IMR-90 (cell line): Measurements from ENCODE around the gene GSE1. TPM values are rescaled to one million over a fixed set of nuclear protein-coding genes. Genes with fewer than 3 reads are reported as not detected.
A peak's percentile ranks its signal among the peaks of the same experiment; 100 is the strongest.

ENCODE experiments used
- ATAC-seq: fragments of 200-7000 bp; cut with Tn5 transposase; 2 replicates; pipeline ENCODE4 v1.9.1; 2020; ENCODE audit warnings: low read depth, mild to moderate bottlenecking, moderate library complexity
- BruUV-seq: library from RNA; stranded (reverse); fragments of 400-500 nt; replicated peaks from 2 replicates; lab custom pipeline; 2021; lab: Mats Ljungman, UMichigan
- CTCF ChIA-PET: fragments of 300-600 bp; formaldehyde crosslinking; extraction: SDS; loops from one replicate; lab custom pipeline; 2021; ENCODE audit warnings: antibody characterized with exemption; lab: Yijun Ruan, JAX
- POLR2A ChIA-PET: fragments of 300-600 bp; sonication (Branson Sonifier 250); formaldehyde crosslinking; loops from one replicate; lab custom pipeline; 2022; ENCODE audit warnings: antibody characterized with exemption; ENCODE audit not compliant: unreplicated experiment; lab: Charles Lee
- DNase-seq: peaks from one replicate; pipeline ENCODE4 v3.0.0; 2013
- H2AFZ ChIP-seq: replicated peaks from 2 replicates; pipeline ENCODE3; 2013; ENCODE audit warnings: low read length, mild to moderate bottlenecking; ENCODE audit not compliant: poor library complexity
- H2AK5ac ChIP-seq: 2 replicates; pipeline ENCODE4 v1.6.1; 2013; ENCODE audit warnings: low read depth, low read length, inconsistent platforms
- H2AK9ac ChIP-seq: replicated peaks from 2 replicates; pipeline ENCODE3; 2013; ENCODE audit warnings: mild to moderate bottlenecking, low read depth, low read length, moderate library complexity; ENCODE audit not compliant: poor library complexity
- H2BK120ac ChIP-seq: 2 replicates; pipeline ENCODE4 v1.6.1; 2013; ENCODE audit warnings: low read depth, low read length, inconsistent platforms
- H2BK15ac ChIP-seq: 3 replicates; pipeline ENCODE4 v1.6.1; 2013; ENCODE audit warnings: low read depth, low read length, inconsistent platforms
- H2BK20ac ChIP-seq: 2 replicates; pipeline ENCODE4 v1.6.1; 2013; ENCODE audit warnings: low read depth, mild to moderate bottlenecking, inconsistent platforms, low read length, moderate library complexity
- H2BK5ac ChIP-seq: 2 replicates; pipeline ENCODE4 v1.6.1; 2013; ENCODE audit warnings: mild to moderate bottlenecking, low read depth, low read length, inconsistent platforms; ENCODE audit not compliant: poor library complexity, severe bottlenecking
- H3K14ac ChIP-seq: replicated peaks from 2 replicates; pipeline ENCODE4 v1.6.1; 2013; ENCODE audit warnings: low read depth, low read length, inconsistent platforms
- H3K18ac ChIP-seq: 2 replicates; pipeline ENCODE4 v1.6.1; 2013; ENCODE audit warnings: low read depth, low read length, control low read depth
- H3K23ac ChIP-seq: 2 replicates; pipeline ENCODE4 v1.6.1; 2013; ENCODE audit warnings: low read depth, low read length, inconsistent platforms
- H3K27ac ChIP-seq: 2 replicates; pipeline ENCODE4 v1.5.1; 2013; ENCODE audit warnings: mild to moderate bottlenecking, control low read depth, low read length; ENCODE audit not compliant: insufficient read depth
- H3K27me3 ChIP-seq: 2 replicates; pipeline ENCODE4 v1.6.1; 2013; ENCODE audit warnings: low read length; ENCODE audit not compliant: control insufficient read depth, insufficient read depth
- H3K36me3 ChIP-seq: 2 replicates; pipeline ENCODE4 v1.6.1; 2013; ENCODE audit warnings: low read length, mixed read lengths; ENCODE audit not compliant: control insufficient read depth, insufficient read depth
- H3K4ac ChIP-seq: 2 replicates; pipeline ENCODE4 v1.6.1; 2013; ENCODE audit warnings: low read depth, low read length, inconsistent platforms
- H3K4me1 ChIP-seq: 2 replicates; pipeline ENCODE4 v1.6.1; 2013; ENCODE audit warnings: low read length, mixed read lengths; ENCODE audit not compliant: control insufficient read depth, insufficient read depth
- H3K4me2 ChIP-seq: 2 replicates; pipeline ENCODE4 v1.6.1; 2013; ENCODE audit warnings: low read depth, mild to moderate bottlenecking, control low read depth, low read length, moderate library complexity
- H3K4me3 ChIP-seq: 2 replicates; pipeline ENCODE4 v1.5.1; 2013; ENCODE audit warnings: low read depth, mild to moderate bottlenecking, control low read depth, low read length, moderate library complexity; ENCODE audit not compliant: insufficient read depth
- H3K56ac ChIP-seq: 2 replicates; pipeline ENCODE4 v1.6.1; 2013; ENCODE audit warnings: low read length, inconsistent platforms; ENCODE audit not compliant: insufficient read depth; ENCODE audit errors: extremely low read depth
- H3K79me1 ChIP-seq, 2 experiments: 2 replicates each; pipeline ENCODE4 v1.6.1; 2013; ENCODE audit warnings: low read length in 2 of 2, inconsistent platforms in 1 of 2, low read depth in 1 of 2
- H3K9ac ChIP-seq: 2 replicates; pipeline ENCODE4 v1.6.1; 2013; ENCODE audit warnings: low read depth, low read length, control low read depth
- H3K9me1 ChIP-seq: 2 replicates; pipeline ENCODE4 v1.6.1; 2013; ENCODE audit warnings: low read length, inconsistent platforms; ENCODE audit not compliant: insufficient read depth
- H3K9me3 ChIP-seq: 2 replicates; pipeline ENCODE4 v1.6.1; 2013; ENCODE audit warnings: low read length; ENCODE audit not compliant: control insufficient read depth, insufficient read depth
- H4K20me1 ChIP-seq: 2 replicates; pipeline ENCODE4 v1.6.1; 2013; ENCODE audit warnings: low read length, inconsistent platforms; ENCODE audit not compliant: insufficient read depth
- H4K5ac ChIP-seq: 2 replicates; pipeline ENCODE4 v1.6.1; 2013; ENCODE audit warnings: mild to moderate bottlenecking, low read depth, low read length, control low read depth
- H4K8ac ChIP-seq, 2 experiments: 2 replicates each; pipeline ENCODE4 v1.6.1; 2013; ENCODE audit warnings: low read depth in 2 of 2, low read length in 2 of 2, control low read depth in 1 of 2, inconsistent platforms in 1 of 2
- H4K91ac ChIP-seq: 2 replicates; pipeline ENCODE4 v1.6.1; 2013; ENCODE audit warnings: low read depth, low read length, inconsistent platforms; ENCODE audit not compliant: insufficient read depth
- BHLHE40 ChIP-seq: fragments of 150-350 bp; IDR thresholded peaks from 2 replicates; pipeline ENCODE4 v1.6.1; 2016; ENCODE audit warnings: mild to moderate bottlenecking, low read depth, low read length
- CEBPB ChIP-seq: IDR thresholded peaks from 2 replicates; pipeline ENCODE4 v1.6.1; 2012; ENCODE audit warnings: low read depth, low read length, improper control_type of control experiment
- CHD1 ChIP-seq: IDR thresholded peaks from 2 replicates; pipeline ENCODE4 v1.6.1; 2012; ENCODE audit warnings: low read depth, low read length, improper control_type of control experiment
- ELK1 ChIP-seq: fragments of 150-350 bp; IDR thresholded peaks from 2 replicates; pipeline ENCODE4 v1.6.1; 2016; ENCODE audit warnings: low read depth, mild to moderate bottlenecking, low read length, moderate library complexity, borderline replicate concordance
- FOS ChIP-seq: fragments of 150-350 bp; IDR thresholded peaks from 2 replicates; pipeline ENCODE4 v1.6.1; 2016; ENCODE audit warnings: low read depth, low read length
- MAFK ChIP-seq: IDR thresholded peaks from 2 replicates; pipeline ENCODE4 v1.6.1; 2012; ENCODE audit warnings: low read depth, low read length, improper control_type of control experiment
- POLR2A ChIP-seq: IDR thresholded peaks from 2 replicates; pipeline ENCODE4 v1.6.1; 2012; ENCODE audit warnings: mild to moderate bottlenecking, low read depth, low read length
- RFX5 ChIP-seq: IDR thresholded peaks from 2 replicates; pipeline ENCODE4 v1.8.0; 2012; ENCODE audit warnings: low read depth, mild to moderate bottlenecking, low read length, moderate library complexity
- SMC3 ChIP-seq: fragments of 150-350 bp; IDR thresholded peaks from 2 replicates; pipeline ENCODE4 v1.6.1; 2016; ENCODE audit warnings: low read depth, mild to moderate bottlenecking, antibody characterized with exemption, low read length, moderate library complexity
- WGBS, 2 experiments: methylation state at CpG; one replicate each; pipeline versions ENCODE4 v1.1.5 to v1.1.7; 2013; ENCODE audit warnings: missing lambda C conversion rate in 2 of 2; ENCODE audit not compliant: insufficient read length in 1 of 2; ENCODE audit errors: extremely low coverage in 2 of 2; 5-methylcytosine and 5-hydroxymethylcytosine counted together
- dilution Hi-C: fragments of 300-500 bp; cut with HindIII; formaldehyde crosslinking; loops from one replicate; pipeline ENCODE4 v1.14.3; 2018; ENCODE audit warnings: low sequenced_read_pairs; ENCODE audit not compliant: unreplicated experiment
- in situ Hi-C: fragments of 300-500 bp; cut with MboI; formaldehyde crosslinking; loops from 3 replicates; pipeline ENCODE4 v1.14.3; 2019; ENCODE audit warnings: low sequenced_read_pairs, inconsistent platforms, mixed read lengths
- intact Hi-C: fragments of 100-400 bp; cut with micrococcal nuclease; formaldehyde crosslinking; loops from 2 replicates; pipeline ENCODE4 v1.10.0; 2022
- polyA plus RNA-seq, 3 experiments: library from polyadenylated mRNA; depleted of rRNA; stranded (reverse); fragments of >200 nt; gene quantifications; 2 replicates each; pipeline ENCODE4 v1.2.3, GENCODE V29; 2012; ENCODE audit warnings: low replicate concordance in 1 of 3
- total RNA-seq: library from RNA; depleted of rRNA; stranded (reverse); fragments of >200 nt; gene quantifications from 2 replicates; pipeline ENCODE4 v1.2.3, GENCODE V29; 2012

Gene GSE1
- total and polyA plus RNA-seq, 2 of the 4 experiments (the other 2 are of a cell fraction), result 14.9 to 25.5 TPM

DNA sequence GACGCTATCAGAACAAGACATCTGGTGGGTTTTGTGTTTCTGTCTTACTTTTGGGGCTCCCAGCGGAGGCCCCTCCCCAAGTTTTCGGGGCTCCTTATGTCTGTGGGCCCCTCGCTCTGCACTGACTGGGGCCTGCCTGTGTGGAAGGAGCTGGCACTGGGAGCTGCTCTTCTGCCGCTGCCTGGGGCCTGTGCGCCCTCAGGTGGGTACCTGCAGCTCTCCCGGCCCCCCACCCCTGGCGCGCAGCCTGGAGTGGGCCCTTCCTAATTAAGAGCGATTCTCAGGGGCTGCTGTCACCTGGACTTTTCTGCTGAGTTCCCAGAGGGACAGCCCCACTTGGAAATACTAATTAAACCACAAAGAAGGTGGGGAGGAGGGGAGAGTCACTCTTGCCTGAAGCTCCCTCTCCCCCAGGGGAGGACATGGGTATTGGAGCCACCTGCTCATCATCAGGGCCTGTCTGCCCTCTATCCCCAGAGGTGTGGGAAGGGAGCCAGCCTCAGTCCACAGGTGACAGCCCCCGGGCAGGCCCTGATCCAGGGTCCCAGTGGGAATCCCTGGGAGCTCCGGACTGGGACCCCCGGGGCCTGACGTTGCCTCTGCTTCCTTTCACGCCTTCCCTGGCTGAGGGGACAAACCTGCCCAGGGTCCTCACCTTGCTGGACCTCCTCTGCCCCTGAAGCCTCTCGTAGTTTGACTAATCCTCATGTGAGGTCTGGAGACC is 36.5 kb downstream of the GSE1 start:
- Histone ChIP-seq H3K4me2 (no peak overlapping the region), H2AK5ac (no peak overlapping the region), H4K5ac (no peak overlapping the region), H3K9ac (no peak overlapping the region), H3K4me1 (peaks cover 14% of the 10 kb centered on the region), H3K18ac (no peak overlapping the region), H3K4me3 (no peak overlapping the region), H3K27me3 (no peaks in the 10 kb centered on the region), H4K8ac (no peak overlapping the region), H3K23ac (no peak overlapping the region), H3K27ac (no peak overlapping the region), H3K4ac (no peak overlapping the region), H3K56ac (no peak overlapping the region), H2AFZ (no peak overlapping the region), H2BK15ac (no peak overlapping the region), H2BK120ac (no peak overlapping the region), H2BK5ac (no peak overlapping the region), H3K9me1 (0 out of 2 replicates have a peak, but pooled peaks cover 6% of the 10 kb centered on the region), H2BK20ac (no peak overlapping the region), H3K9me3 (no peaks in the 10 kb centered on the region), H3K36me3 (peaks cover 18% of the 10 kb centered on the region), H4K20me1 (peaks cover 65% of the 10 kb centered on the region), H2AK9ac (peak overlapping the region; percentile 45), H3K79me1 (peaks cover 8 to 32% of the 10 kb centered on the region in 2 experiments), H3K14ac (no peak overlapping the region), H4K91ac (no peak overlapping the region)
- ChIA-PET POLR2A (no interaction called here), CTCF (no interaction called here)
- 98% methylated on average over 7 of the region's 16 CpGs; no CpG with 5 or more reads in 1 of the 2 experiments for WGBS, 2 experiments
- no TSS peak for BruUV-seq
- dilution Hi-C loops, result no loop called here
- ATAC-seq, result no peak
- intact Hi-C loops, result no loop called here
- in situ Hi-C loops, result no loop called here
- DNase-seq, result no peak
- TF ChIP-seq RFX5 (no peak), BHLHE40 (no peak), POLR2A (no peak), CEBPB (no peak), ELK1 (no peak), SMC3 (no peak), CHD1 (no peak), FOS (no peak), MAFK (no peak)
